DMS53 treated with DMSO at 0.1 percent for 48 hours (cell line): ENCODE data around the gene PLA2G4C.

ENCODE experiments used
- DNase-seq: peaks from one replicate; lab custom pipeline; 2025; ENCODE audit not compliant: unreplicated experiment; lab: John Stamatoyannopoulos, UW

Gene PLA2G4C

GRCh38 chr19:48000846-48001245 is 109.8 kb downstream of the PLA2G4C start:
- DNase-seq, result no peak

GRCh38 chr19:47998800-47999199 is 111.8 kb downstream of the PLA2G4C start:
- DNase-seq, result no peak
